ENCODE results near the gene SNX2.
A peak's percentile ranks its signal among the peaks of the same experiment; 100 is the strongest.

The SNX2 gene

GRCh38 chr5:122773619-122774018 lies 1.3 kb upstream of the SNX2 start:
- no peak overlapping the region for H3K27ac ChIP-seq

DNA sequence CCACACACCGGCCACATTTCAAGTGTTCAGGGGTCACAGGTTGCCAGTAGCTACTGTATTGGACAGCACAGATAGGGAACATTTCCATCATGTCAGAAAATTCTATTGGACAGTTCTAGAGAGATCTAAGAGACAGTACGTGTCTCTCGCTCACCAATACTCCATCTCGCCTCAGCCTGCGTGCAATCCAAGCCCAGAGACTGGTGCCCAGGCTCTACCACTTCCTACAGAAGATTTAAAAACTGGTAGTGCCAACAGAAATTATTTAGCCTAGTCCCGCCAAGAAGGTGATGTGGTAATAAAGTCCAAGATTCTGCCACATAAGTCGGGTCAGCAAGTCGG lies 390 bp upstream of the SNX2 start:
- no peak for DNase-seq
- TF ChIP-seq, protein P1, sequence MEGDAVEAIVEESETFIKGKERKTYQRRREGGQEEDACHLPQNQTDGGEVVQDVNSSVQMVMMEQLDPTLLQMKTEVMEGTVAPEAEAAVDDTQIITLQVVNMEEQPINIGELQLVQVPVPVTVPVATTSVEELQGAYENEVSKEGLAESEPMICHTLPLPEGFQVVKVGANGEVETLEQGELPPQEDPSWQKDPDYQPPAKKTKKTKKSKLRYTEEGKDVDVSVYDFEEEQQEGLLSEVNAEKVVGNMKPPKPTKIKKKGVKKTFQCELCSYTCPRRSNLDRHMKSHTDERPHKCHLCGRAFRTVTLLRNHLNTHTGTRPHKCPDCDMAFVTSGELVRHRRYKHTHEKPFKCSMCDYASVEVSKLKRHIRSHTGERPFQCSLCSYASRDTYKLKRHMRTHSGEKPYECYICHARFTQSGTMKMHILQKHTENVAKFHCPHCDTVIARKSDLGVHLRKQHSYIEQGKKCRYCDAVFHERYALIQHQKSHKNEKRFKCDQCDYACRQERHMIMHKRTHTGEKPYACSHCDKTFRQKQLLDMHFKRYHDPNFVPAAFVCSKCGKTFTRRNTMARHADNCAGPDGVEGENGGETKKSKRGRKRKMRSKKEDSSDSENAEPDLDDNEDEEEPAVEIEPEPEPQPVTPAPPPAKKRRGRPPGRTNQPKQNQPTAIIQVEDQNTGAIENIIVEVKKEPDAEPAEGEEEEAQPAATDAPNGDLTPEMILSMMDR (IDR thresholded peaks at IDR 0.05; ENCODE audit: low read depth, low read length, missing control alignments), result no peak
- Histone ChIP-seq H3K36me3 (replicated peaks) (no peaks in the 10 kb centered on the region), H3K27me3 (replicated peaks) (no peaks in the 10 kb centered on the region), H3K27ac (no peak overlapping the region), H3K4me3 (ENCODE audit: low read depth, low read length) (peak overlapping the region; percentile 49)
- in situ Hi-C loops (cut with HindIII; ENCODE audit: low pct_ligation_motif_present, low sequenced_read_pairs), result no loop called here

More at GRCh38 chr5:122773619-122774018, 1.3 kb upstream of the SNX2 start:
- no peak for DNase-seq
- in situ Hi-C loops (cut with HindIII; ENCODE audit: low pct_ligation_motif_present, low sequenced_read_pairs), result no loop called here
- no peaks in the 10 kb centered on the region for H3K36me3 ChIP-seq (replicated peaks)
- TF ChIP-seq, protein P1 (IDR thresholded peaks at IDR 0.05; ENCODE audit: low read depth, low read length, missing control alignments), result no peak
- H3K4me3 ChIP-seq (ENCODE audit: low read depth, low read length), result no peak overlapping the region
- H3K27me3 ChIP-seq (replicated peaks), result no peaks in the 10 kb centered on the region

GRCh38 chr5:122775550-122776542 lies 966 bp downstream of the SNX2 start:
- in situ Hi-C loops (cut with HindIII; ENCODE audit: low pct_ligation_motif_present, low sequenced_read_pairs), result no loop called here

GRCh38 chr5:122778157-122778556 lies 3.3 kb downstream of the SNX2 start:
- no peaks in the 10 kb centered on the region for H3K36me3 ChIP-seq (replicated peaks)
- in situ Hi-C loops (cut with HindIII; ENCODE audit: low pct_ligation_motif_present, low sequenced_read_pairs), result no loop called here
- no peaks in the 10 kb centered on the region for H3K27me3 ChIP-seq (replicated peaks)
- no peak for DNase-seq
- H3K27ac ChIP-seq, result no peak overlapping the region
- H3K4me3 ChIP-seq (ENCODE audit: low read depth, low read length), result no peak overlapping the region
- TF ChIP-seq, protein P1 (IDR thresholded peaks at IDR 0.05; ENCODE audit: low read depth, low read length, missing control alignments), result no peak

More at GRCh38 chr5:122775550-122776542, 966 bp downstream of the SNX2 start:
- TF ChIP-seq, protein P1 (IDR thresholded peaks at IDR 0.05; ENCODE audit: low read depth, low read length, missing control alignments), result no peak
- no peak for DNase-seq
- Histone ChIP-seq H3K36me3 (replicated peaks) (no peaks in the 10 kb centered on the region), H3K27ac (peak overlapping the region; percentile 72), H3K27me3 (replicated peaks) (no peaks in the 10 kb centered on the region), H3K4me3 (ENCODE audit: low read depth, low read length) (peak overlapping the region; percentile 93)

DNA sequence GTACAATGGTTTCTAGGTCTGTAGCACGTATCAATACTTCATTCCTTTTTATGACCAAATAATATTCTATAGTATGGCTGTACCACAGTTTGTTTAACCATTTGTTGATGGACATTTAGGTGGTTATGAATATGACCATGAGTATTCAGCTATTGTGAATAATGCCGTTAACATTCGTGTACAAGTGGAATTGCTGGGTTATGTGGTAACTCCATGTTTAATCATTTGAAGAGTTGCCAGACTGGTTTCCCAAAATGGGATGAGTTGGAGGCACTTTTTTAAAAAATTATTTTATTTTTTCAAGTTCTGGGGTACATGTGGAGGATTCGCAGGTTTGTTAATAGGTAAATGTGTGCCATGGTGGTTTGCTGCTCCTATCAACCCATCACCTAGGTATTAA lies 4.6 kb downstream of the SNX2 start:
- in situ Hi-C loops (cut with HindIII; ENCODE audit: low pct_ligation_motif_present, low sequenced_read_pairs), result no loop called here
- H3K27ac ChIP-seq, result no peak overlapping the region

More for the DNA sequence above, 4.6 kb downstream of the SNX2 start:
- TF ChIP-seq, protein P1 (IDR thresholded peaks at IDR 0.05; ENCODE audit: low read depth, low read length, missing control alignments), result no peak
- no peaks in the 10 kb centered on the region for H3K27me3 ChIP-seq (replicated peaks)
- DNase-seq, result no peak
- H3K4me3 ChIP-seq (ENCODE audit: low read depth, low read length), result no peak overlapping the region
- no peaks in the 10 kb centered on the region for H3K36me3 ChIP-seq (replicated peaks)

Data from brain microvascular endothelial cell (primary cell).